HG02981 (cell line): Measurements from ENCODE around the gene CYP2A6.
"Not testable (repeated sequence)": the region's sequence is repeated elsewhere in the genome, so short reads cannot be mapped to it uniquely, and the experiment has no call there.

Source experiments
- ATAC-seq: cut with Tn5 transposase; IDR thresholded peaks from one replicate; pipeline ENCODE4 v1.9.1; 2021; ENCODE audit warnings: mild to moderate bottlenecking, moderate library complexity; ENCODE audit not compliant: unreplicated experiment

The CYP2A6 gene

GRCh38 chr19:40850277-40850676 lies at the start of gene CYP2A6:
TSS of gene CYP2A6 (minus strand) at chr19:40850447. CDS start at chr19:40850426, 21 bp downstream.
- not testable (repeated sequence) for ATAC-seq

GRCh38 chr19:40899964-40900363 lies 49.7 kb upstream of the CYP2A6 start:
- not testable (repeated sequence) for ATAC-seq

- ATAC-seq, result not testable (repeated sequence)
These were observed 46.9 kb upstream of the CYP2A6 start for GRCh38 chr19:40896843-40897789.

GRCh38 chr19:40896418-40896796 lies 46.2 kb upstream of the CYP2A6 start:
- ATAC-seq, result no peak

GRCh38 chr19:40893112-40893511 lies 42.9 kb upstream of the CYP2A6 start:
- ATAC-seq, result no peak

- ATAC-seq, result no peak
These were observed 39.1 kb upstream of the CYP2A6 start for GRCh38 chr19:40889366-40889765.

GRCh38 chr19:40888191-40888590 lies 37.9 kb upstream of the CYP2A6 start:
- no peak for ATAC-seq

- ATAC-seq, result not testable (repeated sequence)
These were observed 34.1 kb upstream of the CYP2A6 start for GRCh38 chr19:40884187-40884931.

- ATAC-seq, result not testable (repeated sequence)
These were observed 31.8 kb upstream of the CYP2A6 start, which contains the start of gene CYP2A7 for GRCh38 chr19:40882062-40882461. TSS of gene CYP2A7 (minus strand) at chr19:40882231. CDS start at chr19:40882210, 21 bp downstream.

- ATAC-seq, result not testable (repeated sequence)
These were observed 29.1 kb upstream of the CYP2A6 start for GRCh38 chr19:40879349-40879748.

- not testable (repeated sequence) for ATAC-seq
These were observed 25.3 kb upstream of the CYP2A6 start for GRCh38 chr19:40875526-40875951.

- ATAC-seq, result not testable (repeated sequence)
These were observed 24.6 kb upstream of the CYP2A6 start for GRCh38 chr19:40874874-40875273.

GRCh38 chr19:40873873-40874272 lies 23.6 kb upstream of the CYP2A6 start:
- ATAC-seq, result not testable (repeated sequence)

GRCh38 chr19:40872209-40872608 lies 22.0 kb upstream of the CYP2A6 start:
- no peak for ATAC-seq

- no peak for ATAC-seq
These were observed 17.5 kb upstream of the CYP2A6 start for GRCh38 chr19:40867701-40868100.

- not testable (repeated sequence) for ATAC-seq
These were observed 14.7 kb upstream of the CYP2A6 start for GRCh38 chr19:40864739-40865496.

- ATAC-seq, result no peak
These were observed 12.5 kb upstream of the CYP2A6 start for GRCh38 chr19:40862785-40863184.

- no peak for ATAC-seq
These were observed 12.1 kb upstream of the CYP2A6 start for GRCh38 chr19:40862333-40862732.

GRCh38 chr19:40858109-40858508 lies 7.9 kb upstream of the CYP2A6 start:
- no peak for ATAC-seq

- ATAC-seq, result not testable (repeated sequence)
These were observed 2.4 kb upstream of the CYP2A6 start for GRCh38 chr19:40852467-40853152.
